HUDEP-2 (cell line): Measurements from ENCODE around the gene E2F3.
A peak's percentile ranks its signal among the peaks of the same experiment; 100 is the strongest.

Experiments used
- DNase-seq, 76 experiments: peaks; one replicate each; lab custom pipeline; 2025; ENCODE audit not compliant: unreplicated experiment in 76 of 76; lab: John Stamatoyannopoulos, UW

E2F3 gene

GRCh38 chr6:20401205-20402091 lies at the start of gene E2F3:
E2F3 (plus strand) TSS chr6:20401879; CDS start chr6:20402233, 354 bp downstream.
- peak in 75 of 76 experiments; percentile 91 to 100 (median 100) for DNase-seq

- peak in 1 of 76 experiments; percentile 13 for DNase-seq
Observed at GRCh38 chr6:20352346-20352745, 49.3 kb upstream of the E2F3 start.

- DNase-seq: no peak
Observed at GRCh38 chr6:20353134-20353533, 48.5 kb upstream of the E2F3 start.

- DNase-seq: no peak
Observed at GRCh38 chr6:20354366-20354765, 47.3 kb upstream of the E2F3 start.

GRCh38 chr6:20360471-20361119 lies 41.1 kb upstream of the E2F3 start:
- DNase-seq: no peak

GRCh38 chr6:20362623-20363022 lies 39.1 kb upstream of the E2F3 start:
- no peak for DNase-seq

GRCh38 chr6:20364327-20364726 lies 37.4 kb upstream of the E2F3 start:
- no peak for DNase-seq

GRCh38 chr6:20365456-20365855 lies 36.2 kb upstream of the E2F3 start:
- DNase-seq: no peak

GRCh38 chr6:20366082-20366830 lies 35.4 kb upstream of the E2F3 start:
- peak in 1 of 76 experiments; percentile 1 for DNase-seq

- peak in 1 of 76 experiments; percentile 3 for DNase-seq
Observed at GRCh38 chr6:20367743-20368485, 33.8 kb upstream of the E2F3 start.

GRCh38 chr6:20370393-20370792 lies 31.3 kb upstream of the E2F3 start:
- DNase-seq: no peak

- DNase-seq: no peak
Observed at GRCh38 chr6:20370801-20371200, 30.9 kb upstream of the E2F3 start.

GRCh38 chr6:20375436-20375835 lies 26.2 kb upstream of the E2F3 start:
- DNase-seq: no peak

- no peak for DNase-seq
Observed at GRCh38 chr6:20377623-20378265, 23.9 kb upstream of the E2F3 start.

- DNase-seq: no peak
Observed at GRCh38 chr6:20379231-20379630, 22.4 kb upstream of the E2F3 start.

GRCh38 chr6:20386218-20386617 lies 15.5 kb upstream of the E2F3 start:
- no peak for DNase-seq

GRCh38 chr6:20389066-20389465 lies 12.6 kb upstream of the E2F3 start:
- DNase-seq: no peak

GRCh38 chr6:20393297-20393696 lies 8.4 kb upstream of the E2F3 start:
- no peak for DNase-seq

GRCh38 chr6:20399518-20399917 lies 2.2 kb upstream of the E2F3 start:
- DNase-seq: no peak
